IMR-90 (cell line): ENCODE results near the gene NPAP1.

Source experiments
- BHLHE40 ChIP-seq: fragments of 150-350 bp; IDR thresholded peaks from 2 replicates; pipeline ENCODE4 v1.6.1; 2016; ENCODE audit warnings: mild to moderate bottlenecking, low read depth, low read length
- CHD1 ChIP-seq: IDR thresholded peaks from 2 replicates; pipeline ENCODE4 v1.6.1; 2012; ENCODE audit warnings: low read depth, low read length, improper control_type of control experiment
- FOS ChIP-seq: fragments of 150-350 bp; IDR thresholded peaks from 2 replicates; pipeline ENCODE4 v1.6.1; 2016; ENCODE audit warnings: low read depth, low read length
- MAFK ChIP-seq: IDR thresholded peaks from 2 replicates; pipeline ENCODE4 v1.6.1; 2012; ENCODE audit warnings: low read depth, low read length, improper control_type of control experiment
- MAZ ChIP-seq: IDR thresholded peaks from 2 replicates; pipeline ENCODE4 v1.6.1; 2012; ENCODE audit warnings: low read depth, mild to moderate bottlenecking, low read length, improper control_type of control experiment, moderate library complexity, borderline replicate concordance
- MXI1 ChIP-seq: IDR thresholded peaks from 2 replicates; pipeline ENCODE4 v1.6.1; 2012; ENCODE audit warnings: low read depth, mild to moderate bottlenecking, low read length, moderate library complexity, borderline replicate concordance
- NFE2L2 ChIP-seq: fragments of 150-350 bp; IDR thresholded peaks from 2 replicates; pipeline ENCODE4 v1.6.1; 2016; ENCODE audit warnings: low read depth, mild to moderate bottlenecking, low read length
- POLR2A ChIP-seq: IDR thresholded peaks from 2 replicates; pipeline ENCODE4 v1.6.1; 2012; ENCODE audit warnings: mild to moderate bottlenecking, low read depth, low read length
- RCOR1 ChIP-seq: IDR thresholded peaks from 2 replicates; pipeline ENCODE4 v1.6.1; 2012; ENCODE audit warnings: mild to moderate bottlenecking, low read length, improper control_type of control experiment; ENCODE audit not compliant: insufficient replicate concordance
- RFX5 ChIP-seq: IDR thresholded peaks from 2 replicates; pipeline ENCODE4 v1.8.0; 2012; ENCODE audit warnings: low read depth, mild to moderate bottlenecking, low read length, moderate library complexity
- SMC3 ChIP-seq: fragments of 150-350 bp; IDR thresholded peaks from 2 replicates; pipeline ENCODE4 v1.6.1; 2016; ENCODE audit warnings: low read depth, mild to moderate bottlenecking, antibody characterized with exemption, low read length, moderate library complexity
- TF ChIP-seq, protein P1 (sequence below): conservative IDR thresholded peaks from 2 replicates; pipeline ENCODE4 v1.5.1; 2012; ENCODE audit warnings: mild to moderate bottlenecking, low read depth, low read length, improper control_type of control experiment
- TF ChIP-seq, protein P2 (sequence below): fragments of 150-350 bp; IDR thresholded peaks from 2 replicates; pipeline ENCODE4 v1.6.1; 2016; ENCODE audit warnings: low read depth, mild to moderate bottlenecking, low read length, moderate library complexity, borderline replicate concordance

DNA sequence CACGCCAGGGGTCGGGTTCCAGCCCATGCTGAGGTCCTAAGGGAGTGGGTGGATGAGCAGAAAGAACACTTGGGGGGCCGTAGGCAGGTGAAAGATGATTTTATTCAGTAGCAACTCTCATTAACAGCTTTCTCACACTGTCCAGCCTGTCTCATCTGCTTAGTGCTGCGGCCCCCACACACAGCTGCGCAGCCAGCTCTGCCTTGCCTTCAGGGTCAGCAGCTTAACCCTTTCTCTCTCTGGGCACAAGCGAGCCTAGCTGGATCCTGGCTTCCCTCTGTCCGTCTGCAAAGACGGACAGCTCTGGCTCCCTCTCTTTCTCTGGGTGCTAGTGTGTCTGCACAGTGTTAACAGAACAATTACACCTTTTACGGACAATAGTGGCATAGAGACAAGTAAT, 21.3 kb downstream of the NPAP1 start:
- TF ChIP-seq, protein P1, sequence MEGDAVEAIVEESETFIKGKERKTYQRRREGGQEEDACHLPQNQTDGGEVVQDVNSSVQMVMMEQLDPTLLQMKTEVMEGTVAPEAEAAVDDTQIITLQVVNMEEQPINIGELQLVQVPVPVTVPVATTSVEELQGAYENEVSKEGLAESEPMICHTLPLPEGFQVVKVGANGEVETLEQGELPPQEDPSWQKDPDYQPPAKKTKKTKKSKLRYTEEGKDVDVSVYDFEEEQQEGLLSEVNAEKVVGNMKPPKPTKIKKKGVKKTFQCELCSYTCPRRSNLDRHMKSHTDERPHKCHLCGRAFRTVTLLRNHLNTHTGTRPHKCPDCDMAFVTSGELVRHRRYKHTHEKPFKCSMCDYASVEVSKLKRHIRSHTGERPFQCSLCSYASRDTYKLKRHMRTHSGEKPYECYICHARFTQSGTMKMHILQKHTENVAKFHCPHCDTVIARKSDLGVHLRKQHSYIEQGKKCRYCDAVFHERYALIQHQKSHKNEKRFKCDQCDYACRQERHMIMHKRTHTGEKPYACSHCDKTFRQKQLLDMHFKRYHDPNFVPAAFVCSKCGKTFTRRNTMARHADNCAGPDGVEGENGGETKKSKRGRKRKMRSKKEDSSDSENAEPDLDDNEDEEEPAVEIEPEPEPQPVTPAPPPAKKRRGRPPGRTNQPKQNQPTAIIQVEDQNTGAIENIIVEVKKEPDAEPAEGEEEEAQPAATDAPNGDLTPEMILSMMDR = no peak
- TF ChIP-seq, protein P2, sequence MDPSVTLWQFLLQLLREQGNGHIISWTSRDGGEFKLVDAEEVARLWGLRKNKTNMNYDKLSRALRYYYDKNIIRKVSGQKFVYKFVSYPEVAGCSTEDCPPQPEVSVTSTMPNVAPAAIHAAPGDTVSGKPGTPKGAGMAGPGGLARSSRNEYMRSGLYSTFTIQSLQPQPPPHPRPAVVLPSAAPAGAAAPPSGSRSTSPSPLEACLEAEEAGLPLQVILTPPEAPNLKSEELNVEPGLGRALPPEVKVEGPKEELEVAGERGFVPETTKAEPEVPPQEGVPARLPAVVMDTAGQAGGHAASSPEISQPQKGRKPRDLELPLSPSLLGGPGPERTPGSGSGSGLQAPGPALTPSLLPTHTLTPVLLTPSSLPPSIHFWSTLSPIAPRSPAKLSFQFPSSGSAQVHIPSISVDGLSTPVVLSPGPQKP = no peak
- no peak for TF ChIP-seq POLR2A
- no peak for TF ChIP-seq RFX5
- no peak for TF ChIP-seq SMC3
- TF ChIP-seq MAZ = no peak
- TF ChIP-seq FOS = no peak
- no peak for TF ChIP-seq CHD1
- TF ChIP-seq MXI1 = no peak
- no peak for TF ChIP-seq RCOR1
- TF ChIP-seq NFE2L2 = no peak
- TF ChIP-seq BHLHE40 = no peak
- no peak for TF ChIP-seq MAFK
